SIG-M5 treated with dmso at 0.1 percent for 504 hours (cell line): ENCODE measurements around the gene PET100.

Experiments
- DNase-seq: peaks from one replicate; lab custom pipeline; 2025; ENCODE audit not compliant: unreplicated experiment; lab: John Stamatoyannopoulos, UW

PET100 gene

DNA sequence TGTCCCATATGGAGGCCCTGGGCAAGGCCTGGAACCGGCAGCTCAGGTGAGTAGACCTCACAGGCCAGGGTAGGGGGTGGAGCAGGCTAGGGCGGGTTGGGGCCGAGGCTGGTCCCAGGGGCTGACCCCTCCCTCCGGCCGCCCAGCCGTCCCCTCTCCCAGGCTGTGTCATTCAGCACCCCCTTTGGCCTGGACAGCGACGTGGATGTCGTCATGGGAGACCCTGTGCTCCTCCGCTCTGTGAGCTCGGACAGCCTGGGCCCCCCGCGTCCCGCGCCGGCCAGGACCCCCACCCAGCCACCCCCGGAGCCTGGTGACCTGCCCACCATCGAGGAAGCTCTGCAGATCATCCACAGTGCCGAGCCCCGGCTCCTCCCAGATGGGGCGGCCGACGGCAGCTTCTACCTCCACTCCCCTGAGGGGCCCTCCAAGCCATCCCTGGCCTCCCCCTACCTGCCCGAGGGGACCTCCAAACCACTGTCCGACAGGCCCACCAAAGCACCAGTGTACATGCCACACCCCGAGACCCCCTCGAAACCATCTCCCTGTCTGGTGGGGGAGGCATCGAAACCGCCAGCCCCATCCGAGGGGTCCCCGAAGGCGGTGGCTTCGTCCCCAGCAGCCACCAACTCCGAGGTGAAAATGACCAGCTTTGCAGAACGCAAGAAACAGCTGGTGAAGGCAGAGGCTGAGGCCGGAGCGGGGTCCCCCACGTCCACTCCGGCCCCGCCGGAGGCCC lies 17.9 kb upstream of the PET100 start:
- no peak for DNase-seq

GRCh38 chr19:7612282-7613274 lies 17.0 kb upstream of the PET100 start:
- DNase-seq = no peak

- no peak for DNase-seq
These were observed 14.5 kb upstream of the PET100 start for GRCh38 chr19:7614859-7615741.

DNA sequence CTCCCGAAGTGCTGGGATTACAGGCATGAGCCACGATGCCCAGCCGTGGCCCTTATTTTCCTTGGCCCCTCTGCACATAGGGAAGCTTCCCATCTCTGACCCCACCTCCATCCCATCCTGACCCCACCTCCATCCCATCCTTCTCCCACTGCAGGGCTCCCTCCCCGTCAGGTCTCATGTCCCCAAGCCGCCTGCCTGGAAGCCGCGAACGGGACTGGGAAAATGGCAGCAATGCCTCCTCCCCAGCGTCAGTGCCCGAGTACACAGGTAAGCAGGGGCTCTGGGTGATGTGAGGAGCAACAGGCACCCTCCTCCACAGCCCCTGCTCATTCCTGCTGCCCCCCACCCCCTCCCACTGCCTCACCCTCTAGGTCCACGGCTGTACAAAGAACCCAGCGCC lies 12.4 kb upstream of the PET100 start:
- no peak for DNase-seq

GRCh38 chr19:7617735-7618134 lies 11.9 kb upstream of the PET100 start:
- no peak for DNase-seq

DNA sequence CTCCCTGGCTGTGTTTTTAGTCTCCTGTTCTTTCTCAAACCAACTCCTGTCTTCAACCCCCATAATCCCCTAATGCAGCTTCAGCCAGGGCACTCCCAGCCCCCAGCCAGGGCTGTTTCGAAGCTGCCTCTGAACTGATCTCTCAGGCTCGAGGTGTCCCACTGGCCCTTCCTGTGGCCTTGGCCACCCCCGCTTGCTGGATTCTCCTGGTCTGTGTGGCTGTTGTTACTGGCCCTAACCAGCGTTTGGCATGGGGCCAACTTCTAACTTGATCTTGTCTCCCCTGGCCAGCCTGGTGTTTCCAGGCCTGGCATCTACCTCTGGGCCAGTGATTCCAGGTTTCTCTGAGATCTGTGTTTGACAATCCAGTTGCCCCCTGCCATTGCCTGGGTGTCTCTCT lies 11.2 kb upstream of the PET100 start:
- no peak for DNase-seq

GRCh38 chr19:7618771-7619510 lies 10.7 kb upstream of the PET100 start:
- DNase-seq = no peak

GRCh38 chr19:7619671-7620441 lies 9.7 kb upstream of the PET100 start:
- no peak for DNase-seq

GRCh38 chr19:7620442-7621412 lies 8.9 kb upstream of the PET100 start:
- DNase-seq = no peak

DNA sequence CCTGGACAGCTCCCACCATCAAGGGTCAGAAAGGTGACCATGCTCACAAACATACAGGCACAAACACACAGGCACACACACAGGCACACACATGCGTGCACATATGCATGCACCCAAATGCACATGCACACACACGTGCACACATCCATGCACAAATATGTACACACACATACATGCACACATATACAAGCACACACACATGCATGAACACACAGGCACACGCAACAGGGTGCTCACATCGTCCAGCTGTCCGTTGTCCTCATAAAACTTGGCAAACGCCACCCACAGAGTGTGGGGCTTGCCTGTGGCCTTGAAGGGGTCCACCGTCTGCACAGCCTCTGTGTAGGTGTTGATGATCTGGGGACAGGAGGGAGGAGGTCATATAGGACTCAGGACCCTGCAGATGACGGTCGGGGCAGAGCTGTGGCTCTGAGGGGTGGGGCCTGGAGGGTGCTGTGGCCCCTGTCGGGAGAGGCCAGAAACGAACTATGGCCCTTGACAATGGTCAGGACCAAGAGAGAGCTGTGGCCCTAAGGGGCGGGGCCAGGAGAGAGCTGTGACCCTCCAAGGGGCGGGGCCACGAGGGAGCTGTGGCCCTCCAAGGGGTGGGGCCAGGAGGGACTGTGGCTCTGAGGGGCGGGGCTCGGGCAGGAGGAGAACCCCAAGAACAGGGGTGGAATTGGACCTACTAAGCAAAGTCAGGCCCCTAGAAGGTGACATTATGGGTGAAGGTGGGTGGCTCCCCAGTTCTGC lies 6.5 kb upstream of the PET100 start:
- DNase-seq = no peak

DNA sequence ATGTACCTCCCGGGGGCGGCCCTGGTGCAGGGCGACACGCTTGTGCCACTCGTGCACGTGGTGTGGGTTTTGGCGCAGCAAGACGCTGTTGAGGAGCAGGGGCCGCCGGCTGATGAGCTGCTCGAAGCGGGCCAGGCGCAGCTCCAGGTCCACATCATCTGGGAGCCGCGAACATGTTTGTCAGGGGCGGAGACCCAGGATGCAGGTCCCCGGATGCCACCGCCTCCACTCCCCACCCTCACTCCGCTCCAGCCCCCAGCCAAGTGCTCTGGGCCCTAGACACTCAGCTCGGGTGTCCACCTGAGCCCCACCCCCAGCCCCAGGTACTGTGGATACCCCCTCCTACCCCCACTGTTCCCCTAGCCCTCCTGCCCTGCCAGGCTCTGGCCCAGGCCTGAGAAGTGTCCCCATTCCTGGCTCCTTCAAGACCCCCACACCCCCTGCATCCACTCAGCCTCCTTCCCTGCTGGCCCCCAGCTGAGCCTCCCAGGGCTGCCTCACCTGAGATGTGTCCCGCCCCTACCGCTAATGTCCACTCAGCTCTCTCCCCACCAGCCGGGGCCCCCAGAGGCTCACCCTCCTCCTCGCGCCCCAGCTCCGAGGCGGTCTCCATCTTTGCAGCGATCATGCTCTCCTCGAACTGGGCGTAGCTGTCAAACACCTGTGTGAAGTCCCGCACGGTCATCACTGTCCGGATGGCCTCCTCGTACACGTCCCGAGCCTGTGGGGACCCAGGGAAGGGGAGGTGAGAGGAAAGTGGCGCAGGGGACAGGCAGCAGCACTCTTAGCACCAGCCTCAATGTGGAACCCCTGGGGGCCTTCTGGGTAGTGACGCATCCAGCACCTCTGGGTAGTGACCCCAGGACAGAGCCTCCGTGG lies 5.6 kb upstream of the PET100 start:
- no peak for DNase-seq

DNA sequence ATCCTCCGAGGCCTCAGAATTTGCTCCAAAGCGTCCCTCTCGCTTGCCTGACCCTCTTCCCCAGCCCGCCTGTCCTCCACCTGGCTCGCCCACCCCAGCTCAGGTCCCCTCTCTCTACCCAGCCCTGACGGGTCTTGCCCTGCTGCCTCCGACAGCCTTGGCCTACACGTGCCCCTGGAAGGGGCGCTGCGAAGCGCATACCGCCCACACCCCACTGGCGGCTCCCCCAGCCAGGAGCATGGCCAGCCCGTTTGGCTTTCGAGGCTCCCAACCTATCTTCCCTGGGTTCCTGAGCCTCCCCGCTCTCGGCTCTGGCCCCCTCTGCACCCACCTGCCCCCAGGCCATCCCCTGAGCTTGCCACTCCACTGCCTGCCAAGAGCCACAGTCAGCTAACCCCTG lies 4.8 kb upstream of the PET100 start:
- DNase-seq = no peak

DNA sequence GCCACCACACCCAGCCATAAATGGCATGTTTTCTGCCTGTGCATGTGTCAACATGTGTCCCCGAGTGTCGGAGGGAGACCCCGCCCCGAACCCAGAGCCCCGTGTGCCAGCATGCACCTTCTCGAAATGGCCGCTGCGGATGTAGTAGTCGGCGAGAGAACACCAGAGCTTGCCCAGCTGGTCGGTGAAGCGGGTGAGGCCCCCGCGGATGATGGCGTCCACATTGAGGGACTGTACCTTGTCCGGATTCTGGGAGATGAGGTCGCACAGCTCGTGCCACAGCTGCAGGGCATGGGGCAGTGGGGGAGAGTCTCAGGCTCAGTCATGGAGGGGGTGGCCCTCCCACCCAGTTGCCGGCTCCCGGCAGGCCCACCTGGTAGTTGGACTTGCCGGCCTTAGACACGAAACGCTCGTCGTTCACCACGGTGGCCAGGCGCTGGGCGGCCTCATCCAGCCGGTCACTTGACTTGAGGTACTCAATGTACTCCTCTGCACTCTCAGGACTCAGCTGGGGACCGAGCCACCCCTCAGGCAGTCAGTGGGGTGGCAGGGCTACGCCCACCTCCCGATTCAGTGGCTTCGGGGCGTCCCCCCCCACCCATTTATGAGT lies 3.7 kb upstream of the PET100 start:
- DNase-seq = no peak

DNA sequence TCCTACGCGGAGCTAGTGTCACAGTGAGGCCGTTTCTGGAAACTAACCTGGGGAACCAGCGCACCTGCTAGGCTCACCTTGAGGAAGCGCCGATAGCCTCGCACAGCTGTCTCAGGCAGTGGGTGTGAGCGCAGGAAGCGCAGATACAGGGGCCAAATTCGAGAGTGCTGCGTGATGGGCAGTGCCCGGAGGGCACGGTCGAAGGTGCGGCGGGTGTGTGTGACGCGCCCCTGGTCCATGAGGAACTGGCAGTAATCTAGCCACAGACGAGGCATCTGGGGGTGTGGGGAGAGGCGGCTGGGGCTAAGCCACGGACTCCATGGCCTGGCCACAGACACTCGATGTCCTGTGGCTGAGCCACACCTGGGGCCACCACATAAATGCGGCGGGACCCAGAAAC lies 2.4 kb upstream of the PET100 start:
- no peak for DNase-seq

DNA sequence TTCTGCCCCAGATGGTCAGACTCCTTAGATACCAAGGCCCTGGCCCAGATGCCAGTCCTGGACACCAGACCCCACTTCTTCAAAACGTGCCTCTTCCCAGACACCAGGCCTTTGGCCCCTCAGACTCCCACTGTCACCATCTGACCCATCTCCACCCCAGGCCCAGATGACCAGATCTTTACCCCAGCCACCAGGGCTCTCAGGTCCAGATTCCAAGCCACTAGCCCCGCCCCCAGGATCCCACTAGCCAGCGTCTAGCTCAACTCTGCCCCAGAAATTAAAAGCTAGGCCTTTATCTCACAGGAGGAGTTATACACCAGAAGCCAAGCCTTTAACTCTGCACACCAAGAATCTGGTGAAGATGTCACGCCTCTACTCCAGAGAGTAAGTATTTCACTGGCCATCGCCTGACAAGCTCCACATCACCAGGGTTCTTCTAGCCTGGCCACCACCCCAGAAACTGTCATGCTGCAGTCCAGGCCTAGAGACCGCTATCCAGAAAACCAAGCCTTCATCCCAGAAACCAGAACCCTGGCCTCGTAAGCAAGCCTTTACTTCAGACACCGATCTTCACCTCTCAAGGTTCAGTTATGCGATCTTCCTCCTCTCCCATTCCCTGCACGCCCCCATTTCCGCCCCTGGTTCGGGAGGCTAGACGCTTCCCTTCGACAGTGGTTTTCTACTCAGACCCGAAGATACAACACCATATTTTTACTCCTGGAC lies 843 bp upstream of the PET100 start:
- DNase-seq = no peak

- no peak for DNase-seq
These were observed 2.0 kb downstream of the PET100 start for GRCh38 chr19:7631577-7631976.
